B cell (primary cell): Measurements from ENCODE around the gene LXN. TPM values are rescaled to one million over a fixed set of nuclear protein-coding genes. Genes with fewer than 3 reads are reported as not detected.

Experiments
- ATAC-seq: fragments of 200-7000 bp; cut with Tn5 transposase; one replicate; pipeline ENCODE4 v1.10.0; 2021; ENCODE audit warnings: low read depth, mild to moderate bottlenecking, moderate number of reproducible peaks, moderate library complexity
- CTCF ChIA-PET: fragments of 350-600 bp; sonication (Branson Sonifier 250); formaldehyde crosslinking; loops from one replicate; lab custom pipeline; 2021; ENCODE audit warnings: antibody characterized with exemption, inconsistent platforms; lab: Charles Lee
- POLR2A ChIA-PET: fragments of 350-600 bp; sonication (Branson Sonifier 250); formaldehyde crosslinking; loops from one replicate; lab custom pipeline; 2021; ENCODE audit warnings: antibody characterized with exemption; lab: Charles Lee
- DNase-seq: peaks from one replicate; pipeline ENCODE4 v3.0.0; 2013
- H2AFZ ChIP-seq: 2 replicates; pipeline ENCODE4 v1.6.1; 2012; ENCODE audit warnings: mild to moderate bottlenecking, low read depth, low read length; ENCODE audit not compliant: insufficient read depth, poor library complexity, severe bottlenecking
- H3K27ac ChIP-seq, 2 donors: 1 replicate in 1 of 2; 2 replicates in 1 of 2; pipeline ENCODE4 v1.5.1; 2012 to 2013; ENCODE audit warnings: low read length in 2 of 2, mild to moderate bottlenecking in 2 of 2, moderate library complexity in 1 of 2
- H3K27me3 ChIP-seq, 4 experiments: fragments of 200-600 bp in 1 of 4; sonication (generic) in 1 of 4; replicated peaks in 1 of 4; 1 replicate in 2 of 4; 2 replicates in 2 of 4; pipeline versions ENCODE4 v1.6.1 to v1.7.0; 2013 to 2016; ENCODE audit warnings: low read length in 3 of 4, mild to moderate bottlenecking in 2 of 4, mixed read lengths in 1 of 4, moderate library complexity in 1 of 4; ENCODE audit not compliant: insufficient read depth in 4 of 4, control insufficient read depth in 3 of 4; ENCODE audit errors: control extremely low read depth in 1 of 4
- H3K36me3 ChIP-seq, 2 experiments: replicated peaks in 1 of 2; 1 replicate in 1 of 2; 2 replicates in 1 of 2; pipeline versions ENCODE4 v1.6.1 to v1.7.1; 2013; ENCODE audit warnings: low read length in 1 of 2; ENCODE audit not compliant: insufficient read depth in 2 of 2, control insufficient read depth in 1 of 2; ENCODE audit errors: control extremely low read depth in 1 of 2, extremely low read depth in 1 of 2
- H3K4me1 ChIP-seq, 2 donors: fragments of 200-600 bp in 1 of 2; sonication (generic) in 1 of 2; 1 replicate in 1 of 2; 2 replicates in 1 of 2; pipeline versions ENCODE4 v1.5.1 to v1.6.1; 2013 to 2017; ENCODE audit warnings: low read length in 2 of 2; ENCODE audit not compliant: control insufficient read depth in 2 of 2, insufficient read depth in 2 of 2
- H3K4me2 ChIP-seq: replicated peaks from 2 replicates; pipeline ENCODE3; 2012; ENCODE audit warnings: mild to moderate bottlenecking, low read depth, low read length; ENCODE audit not compliant: poor library complexity, severe bottlenecking
- H3K4me3 ChIP-seq, 5 experiments: fragments of 200-600 bp in 1 of 5; sonication (generic) in 1 of 5; 1 replicate in 3 of 5; 2 replicates in 2 of 5; pipeline versions ENCODE4 v1.5.1 to v1.7.0; 2011 to 2016; ENCODE audit warnings: low read length in 4 of 5, mild to moderate bottlenecking in 4 of 5, low read depth in 2 of 5, control low read depth in 1 of 5, moderate library complexity in 1 of 5; ENCODE audit not compliant: insufficient read depth in 1 of 5; ENCODE audit errors: control extremely low read depth in 1 of 5, extremely low read depth in 1 of 5
- H3K79me2 ChIP-seq: fragments of 200-600 bp; sonication (generic); one replicate; pipeline ENCODE4 v1.6.0; 2016; ENCODE audit warnings: low read length; ENCODE audit not compliant: control insufficient read depth, insufficient read depth
- H3K9ac ChIP-seq: fragments of 200-600 bp; sonication (generic); 2 replicates; pipeline ENCODE4 v1.6.1; 2017; ENCODE audit warnings: mild to moderate bottlenecking, low read length, moderate library complexity
- H3K9me3 ChIP-seq, 3 donors: one replicate each; pipeline versions ENCODE4 v1.6.1 to v1.7.1; 2013; ENCODE audit warnings: low read length in 2 of 3; ENCODE audit not compliant: control insufficient read depth in 2 of 3, insufficient read depth in 1 of 3; ENCODE audit errors: control extremely low read depth in 1 of 3
- H4K20me1 ChIP-seq: 2 replicates; pipeline ENCODE4 v1.6.0; 2012; ENCODE audit warnings: mild to moderate bottlenecking, low read length; ENCODE audit not compliant: insufficient read depth, control insufficient read depth, poor library complexity, severe bottlenecking
- H3K27ac Mint-ChIP-seq: one replicate; pipeline ENCODE4 v1.8.0; 2021; ENCODE audit warnings: mixed read lengths
- H3K27me3 Mint-ChIP-seq: one replicate; pipeline ENCODE4 v1.8.0; 2021; ENCODE audit warnings: mixed read lengths
- H3K4me1 Mint-ChIP-seq: one replicate; pipeline ENCODE4 v1.8.0; 2021; ENCODE audit warnings: mixed read lengths
- H3K4me3 Mint-ChIP-seq: one replicate; pipeline ENCODE4 v1.8.0; 2021; ENCODE audit warnings: mixed read lengths
- H3K9me3 Mint-ChIP-seq: one replicate; pipeline ENCODE4 v1.8.0; 2022; ENCODE audit warnings: mixed read lengths; ENCODE audit not compliant: insufficient read depth
- EZH2 ChIP-seq: IDR thresholded peaks from 2 replicates; pipeline ENCODE4 v1.6.1; 2012; ENCODE audit warnings: borderline replicate concordance, low read depth, mild to moderate bottlenecking, moderate library complexity, low read length; ENCODE audit not compliant: insufficient read depth, poor library complexity, severe bottlenecking
- WGBS: methylation state at CpG from one replicate; pipeline ENCODE4 v1.1.5; 2013; ENCODE audit warnings: missing lambda C conversion rate; ENCODE audit not compliant: insufficient coverage; 5-methylcytosine and 5-hydroxymethylcytosine counted together
- intact Hi-C: fragments of 100-400 bp; cut with micrococcal nuclease; formaldehyde crosslinking; loops from one replicate; pipeline ENCODE4 v1.10.0; 2022
- polyA plus RNA-seq: library from polyadenylated mRNA; depleted of rRNA; stranded (reverse); fragments of >200 nt; gene quantifications from 2 replicates; pipeline ENCODE4 v1.2.3, GENCODE V29; 2012
- total RNA-seq, 2 donors: library from RNA; stranded (reverse); fragments of 120-200 nt in 1 of 2; gene quantifications; 1 replicate in 1 of 2; 2 replicates in 1 of 2; pipeline versions ENCODE4 v1.2.3 to v1.2.4, GENCODE V29; 2013 to 2022
- TF ChIP-seq, protein P1 (sequence below): fragments of 200-600 bp; IDR thresholded peaks from one replicate; pipeline ENCODE4 v1.8.0; 2022; ENCODE audit warnings: antibody characterized with exemption, mild to moderate bottlenecking

Gene LXN
- total and polyA plus RNA-seq, 2 donors (not counting 1 experiment from before 2014, with no cell fraction given), result 3.2 to 5.1 TPM

DNA sequence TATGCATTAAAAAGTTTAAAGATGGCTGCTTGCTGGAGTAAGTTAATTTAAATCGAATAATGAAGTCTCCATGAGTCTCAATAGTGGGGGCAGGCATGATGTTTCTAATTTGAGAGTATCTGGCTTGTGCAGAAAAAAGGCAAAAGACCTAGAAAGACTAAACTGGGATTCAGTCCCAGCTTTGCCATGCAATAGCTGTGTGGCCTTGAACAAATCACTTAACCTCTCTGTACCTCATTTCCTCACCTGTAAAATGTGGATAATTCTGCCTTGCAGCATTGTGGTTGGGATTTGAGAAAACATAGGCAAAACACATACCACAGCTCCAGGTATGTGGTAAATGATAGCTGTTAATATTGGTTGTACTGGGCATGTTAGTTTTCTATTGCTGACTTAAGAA lies 8.6 kb downstream of the LXN start:
- Histone ChIP-seq H3K4me3 (no peak overlapping the region), H2AFZ (no peak overlapping the region), H3K4me2 (no peak overlapping the region), H4K20me1 (no peaks in the 10 kb centered on the region), H3K9ac (no peak overlapping the region), H3K27ac (no peak overlapping the region), H3K36me3 (peaks cover 8 to 73% of the 10 kb centered on the region in 2 experiments), H3K9me3 (no peaks in the 10 kb centered on the region), H3K4me1 (no peaks in the 10 kb centered on the region), H3K79me2 (no peaks in the 10 kb centered on the region), H3K27me3 (no peaks in the 10 kb centered on the region)
- H3K27ac Mint-ChIP-seq, result no peak overlapping the region
- H3K9me3 Mint-ChIP-seq, result no peaks in the 10 kb centered on the region
- no peaks in the 10 kb centered on the region for H3K4me1 Mint-ChIP-seq
- intact Hi-C loops, result no loop called here
- 100% methylated on average over 1 of the region's 1 CpG for WGBS
- DNase-seq (no peak), ATAC-seq (no peak)
- no peaks in the 10 kb centered on the region for H3K27me3 Mint-ChIP-seq
- ChIA-PET POLR2A (no interaction called here), CTCF (interaction anchor here (0.8 to 2.8 kb wide), 3 partner anchors 12 to 128 kb away, joined by 3 to 11 read pairs (median 3); partner anchors contain the start of gene GFM1)
- TF ChIP-seq, protein P1, sequence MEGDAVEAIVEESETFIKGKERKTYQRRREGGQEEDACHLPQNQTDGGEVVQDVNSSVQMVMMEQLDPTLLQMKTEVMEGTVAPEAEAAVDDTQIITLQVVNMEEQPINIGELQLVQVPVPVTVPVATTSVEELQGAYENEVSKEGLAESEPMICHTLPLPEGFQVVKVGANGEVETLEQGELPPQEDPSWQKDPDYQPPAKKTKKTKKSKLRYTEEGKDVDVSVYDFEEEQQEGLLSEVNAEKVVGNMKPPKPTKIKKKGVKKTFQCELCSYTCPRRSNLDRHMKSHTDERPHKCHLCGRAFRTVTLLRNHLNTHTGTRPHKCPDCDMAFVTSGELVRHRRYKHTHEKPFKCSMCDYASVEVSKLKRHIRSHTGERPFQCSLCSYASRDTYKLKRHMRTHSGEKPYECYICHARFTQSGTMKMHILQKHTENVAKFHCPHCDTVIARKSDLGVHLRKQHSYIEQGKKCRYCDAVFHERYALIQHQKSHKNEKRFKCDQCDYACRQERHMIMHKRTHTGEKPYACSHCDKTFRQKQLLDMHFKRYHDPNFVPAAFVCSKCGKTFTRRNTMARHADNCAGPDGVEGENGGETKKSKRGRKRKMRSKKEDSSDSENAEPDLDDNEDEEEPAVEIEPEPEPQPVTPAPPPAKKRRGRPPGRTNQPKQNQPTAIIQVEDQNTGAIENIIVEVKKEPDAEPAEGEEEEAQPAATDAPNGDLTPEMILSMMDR, result no peak
- no peak for TF ChIP-seq EZH2
- H3K4me3 Mint-ChIP-seq, result no peak overlapping the region

DNA sequence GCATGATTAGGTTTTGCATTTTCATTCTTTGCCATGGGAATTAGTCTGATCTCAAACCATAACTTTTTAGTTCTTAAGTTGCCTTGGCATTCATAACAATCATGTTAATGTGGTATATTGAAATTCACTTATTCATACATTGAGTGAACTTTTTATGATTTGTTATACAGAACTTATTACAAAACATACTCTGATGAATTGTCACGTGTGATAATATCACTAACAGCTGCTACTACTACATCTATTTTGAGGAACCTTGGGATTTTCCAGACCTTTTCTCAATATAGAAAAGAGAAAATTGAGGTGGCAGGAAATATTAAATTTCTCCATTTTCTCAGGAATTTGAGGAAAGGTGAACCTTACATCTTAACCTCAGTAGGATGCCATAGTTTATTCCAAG lies 9.2 kb downstream of the LXN start:
- TF ChIP-seq, protein P1, result no peak
- TF ChIP-seq EZH2, result no peak
- no peak for DNase-seq
- CTCF ChIA-PET, result interaction anchor here (1.4 to 2.8 kb wide), 2 partner anchors 11 to 18 kb away, joined by 3 to 11 read pairs; partner anchors contain the start of gene GFM1
- Histone ChIP-seq H3K27me3 (no peaks in the 10 kb centered on the region), H3K9me3 (no peaks in the 10 kb centered on the region), H2AFZ (no peak overlapping the region), H3K79me2 (no peaks in the 10 kb centered on the region), H3K4me2 (no peak overlapping the region), H3K4me1 (no peaks in the 10 kb centered on the region), H3K9ac (no peak overlapping the region), H4K20me1 (no peaks in the 10 kb centered on the region), H3K27ac (no peak overlapping the region), H3K4me3 (no peak overlapping the region), H3K36me3 (peaks cover 8 to 74% of the 10 kb centered on the region in 2 experiments)
- POLR2A ChIA-PET, result no interaction called here
- no peaks in the 10 kb centered on the region for H3K27me3 Mint-ChIP-seq
- no peak for ATAC-seq
- intact Hi-C loops, result no loop called here
- no peaks in the 10 kb centered on the region for H3K4me1 Mint-ChIP-seq
- H3K4me3 Mint-ChIP-seq, result no peak overlapping the region
- H3K27ac Mint-ChIP-seq, result no peak overlapping the region
- H3K9me3 Mint-ChIP-seq, result no peaks in the 10 kb centered on the region
- no CpG with 5 or more reads among the region's 1 CpG for WGBS
